ENCODE results near the gene SV2B.
A peak's percentile ranks its signal among the peaks of the same experiment; 100 is the strongest.
"Not testable (repeated sequence)": the region's sequence is repeated elsewhere in the genome, so short reads cannot be mapped to it uniquely, and the experiment has no call there.

The SV2B gene

GRCh38 chr15:91099995-91100813, at the start of gene SV2B:
SV2B (plus strand) TSS chr15:91100257; CDS start chr15:91226264, 126,007 bp downstream.
- peak in 1 of 3 donors; percentile 24 for DNase-seq (ENCODE audit: low read depth in 3 of 3, low spot score in 1 of 3)

- no peak for DNase-seq (ENCODE audit: low read depth in 3 of 3, low spot score in 1 of 3)
Observed at GRCh38 chr15:91051248-91051647, 48.8 kb upstream of the SV2B start.

GRCh38 chr15:91054816-91055215, 45.2 kb upstream of the SV2B start:
- DNase-seq (ENCODE audit: low read depth in 3 of 3, low spot score in 1 of 3): no peak

- DNase-seq (ENCODE audit: low read depth in 3 of 3, low spot score in 1 of 3): no peak
Observed at GRCh38 chr15:91055548-91056331, 44.3 kb upstream of the SV2B start.

GRCh38 chr15:91061230-91061629, 38.8 kb upstream of the SV2B start:
- no peak for DNase-seq (ENCODE audit: low read depth in 3 of 3, low spot score in 1 of 3)

- no peak for DNase-seq (ENCODE audit: low read depth in 3 of 3, low spot score in 1 of 3)
Observed at GRCh38 chr15:91061997-91062396, 38.1 kb upstream of the SV2B start.

GRCh38 chr15:91065505-91065904, 34.6 kb upstream of the SV2B start:
- no peak for DNase-seq (ENCODE audit: low read depth in 3 of 3, low spot score in 1 of 3)

- DNase-seq (ENCODE audit: low read depth in 3 of 3, low spot score in 1 of 3): no peak
Observed at GRCh38 chr15:91067036-91067435, 33.0 kb upstream of the SV2B start.

- no peak for DNase-seq (ENCODE audit: low read depth in 3 of 3, low spot score in 1 of 3)
Observed at GRCh38 chr15:91068436-91068835, 31.6 kb upstream of the SV2B start.

- no peak for DNase-seq (ENCODE audit: low read depth in 3 of 3, low spot score in 1 of 3)
Observed at GRCh38 chr15:91068966-91069365, 31.1 kb upstream of the SV2B start.

GRCh38 chr15:91070872-91071271, 29.2 kb upstream of the SV2B start:
- DNase-seq (ENCODE audit: low read depth in 3 of 3, low spot score in 1 of 3): no peak

GRCh38 chr15:91072161-91072560, 27.9 kb upstream of the SV2B start:
- no peak for DNase-seq (ENCODE audit: low read depth in 3 of 3, low spot score in 1 of 3)

- DNase-seq (ENCODE audit: low read depth in 3 of 3, low spot score in 1 of 3): no peak
Observed at GRCh38 chr15:91073077-91073476, 27.0 kb upstream of the SV2B start.

GRCh38 chr15:91073768-91074167, 26.3 kb upstream of the SV2B start:
- DNase-seq (ENCODE audit: low read depth in 3 of 3, low spot score in 1 of 3): no peak

- DNase-seq (ENCODE audit: low read depth in 3 of 3, low spot score in 1 of 3): no peak
Observed at GRCh38 chr15:91075739-91076138, 24.3 kb upstream of the SV2B start.

- DNase-seq (ENCODE audit: low read depth in 3 of 3, low spot score in 1 of 3): no peak
Observed at GRCh38 chr15:91077029-91077428, 23.0 kb upstream of the SV2B start.

- not testable (repeated sequence) for DNase-seq (ENCODE audit: low read depth in 3 of 3, low spot score in 1 of 3)
Observed at GRCh38 chr15:91093866-91094265, 6.2 kb upstream of the SV2B start.

GRCh38 chr15:91098451-91098850, 1.6 kb upstream of the SV2B start:
- no peak for DNase-seq (ENCODE audit: low read depth in 3 of 3, low spot score in 1 of 3)

- peak in 1 of 3 donors; percentile 15 for DNase-seq (ENCODE audit: low read depth in 3 of 3, low spot score in 1 of 3)
Observed at GRCh38 chr15:91099616-91099994, 452 bp upstream of the SV2B start.

GRCh38 chr15:91100814-91101607, 954 bp downstream of the SV2B start:
- DNase-seq (ENCODE audit: low read depth in 3 of 3, low spot score in 1 of 3): no peak

GRCh38 chr15:91101608-91101920, 1.5 kb downstream of the SV2B start:
- no peak for DNase-seq (ENCODE audit: low read depth in 3 of 3, low spot score in 1 of 3)

Data from stimulated activated CD4-positive, alpha-beta T cell treated with anti-CD3 and anti-CD28 coated beads, TNF-alpha, amount 100 ng/mL, for 1 hour (primary cell).